ENCODE data around the gene PRRX2. TPM values are rescaled to one million over a fixed set of nuclear protein-coding genes. Genes with fewer than 3 reads are reported as not detected.
"Not testable (repeated sequence)": the region's sequence is repeated elsewhere in the genome, so short reads cannot be mapped to it uniquely, and the experiment has no call there.

The PRRX2 gene
- polyA plus RNA-seq, 4 donors: 1.2 to 1.8 TPM; not detected in 2

DNA sequence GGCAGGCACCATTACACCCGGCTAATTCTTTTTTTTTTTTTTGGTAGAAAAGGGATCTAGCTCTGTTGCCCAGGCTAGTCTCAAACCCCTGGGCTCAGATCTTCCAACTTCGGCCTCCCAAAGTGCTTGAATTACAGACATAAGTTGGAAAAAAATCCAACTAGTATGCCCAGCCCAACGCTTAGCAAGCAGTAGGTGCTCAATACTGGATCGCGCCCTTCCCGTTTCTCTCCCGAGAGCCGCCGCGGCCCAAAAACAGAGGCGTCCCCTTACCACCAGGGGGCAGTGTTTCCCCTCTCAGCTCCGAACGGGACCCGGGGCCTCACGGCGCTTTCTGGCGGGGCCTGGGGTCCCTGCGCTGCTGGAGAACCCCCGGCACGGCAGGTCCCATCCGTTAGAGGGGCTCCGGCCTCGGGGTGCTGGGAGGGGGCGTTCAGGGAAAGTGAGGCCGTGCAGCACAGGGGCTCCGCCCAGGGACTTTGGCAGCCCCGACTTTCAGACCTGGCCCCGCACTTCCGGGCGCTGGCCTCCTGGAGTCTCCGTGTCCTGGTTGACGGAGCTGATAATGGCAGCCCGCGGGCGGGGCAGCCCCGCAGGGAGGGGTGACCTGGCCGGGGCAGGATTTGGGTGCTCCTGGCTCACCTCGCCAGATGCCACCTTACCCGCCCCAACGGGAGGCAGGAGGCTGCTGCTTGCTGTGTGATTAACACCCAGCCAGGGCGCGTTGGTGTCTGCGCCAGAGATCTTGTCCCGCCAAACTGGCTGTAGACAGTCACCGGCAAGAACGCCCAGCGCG lies 72.2 kb downstream of the PRRX2 start:
- DNase-seq (peak; percentile 85 to 92), FAIRE-seq (no peak)
- peaks cover 0 to 18% (median 0%) of the 10 kb centered on the region in 3 donors for H3K4me1 ChIP-seq (ENCODE audit: control insufficient read depth in 3 of 3, insufficient read depth in 2 of 3, low read depth in 1 of 3, low read length in 2 of 3)
- peaks cover 0 to 8% (median 0%) of the 10 kb centered on the region in 3 donors for H3K27me3 ChIP-seq (ENCODE audit: control insufficient read depth in 3 of 3, insufficient read depth in 3 of 3, low read length in 3 of 3)
- H3K27ac ChIP-seq (ENCODE audit: low read depth in 1 of 3, low read length in 2 of 3): peak overlapping the region in 2 of 3 donors; percentile 19 to 74
- H3K4me3 ChIP-seq (ENCODE audit: low read depth in 1 of 3, low read length in 3 of 3): peak overlapping the region; percentile 36 to 57 (median 47)
- WGBS, 3 donors: 4 to 6% (median 5%) methylated on average over 43 to 48 of the region's 48 CpGs
- no peaks in the 10 kb centered on the region for H3K9me3 ChIP-seq (ENCODE audit: control insufficient read depth in 2 of 2, insufficient read depth in 1 of 2, low read depth in 1 of 2, low read length in 1 of 2)
- peaks cover 0 to 2% (median 0%) of the 10 kb centered on the region in 3 donors for H3K36me3 ChIP-seq (ENCODE audit: control insufficient read depth in 3 of 3, insufficient read depth in 2 of 3, low read depth in 1 of 3, low read length in 3 of 3)

DNA sequence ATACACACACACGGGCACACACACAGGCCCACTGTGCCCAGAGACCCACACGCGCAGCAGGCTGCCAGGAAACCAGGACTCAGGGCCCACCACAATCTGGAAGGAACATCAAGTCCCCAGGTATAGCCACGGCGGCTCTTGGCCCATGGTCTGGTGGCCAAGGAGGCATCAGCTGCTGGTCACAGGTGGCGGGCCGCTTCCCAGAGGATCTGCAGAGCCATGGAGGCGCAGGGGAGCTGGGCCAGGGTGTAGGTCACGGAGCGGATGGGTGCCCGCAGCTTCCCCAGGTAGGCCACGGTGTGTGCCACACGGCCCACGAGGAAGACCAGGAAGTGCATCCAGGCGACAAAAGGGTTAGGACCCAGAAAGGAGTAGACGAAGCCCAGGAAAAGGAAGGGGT lies 74.0 kb downstream of the PRRX2 start:
- FAIRE-seq (no peak), DNase-seq (no peak)
- WGBS, 3 donors: 92 to 93% (median 93%) methylated on average over 16 of the region's 16 CpGs
- Histone ChIP-seq H3K27ac (ENCODE audit: low read depth in 1 of 3, low read length in 2 of 3) (no peak overlapping the region), H3K9me3 (ENCODE audit: control insufficient read depth in 2 of 2, insufficient read depth in 1 of 2, low read depth in 1 of 2, low read length in 1 of 2) (no peaks in the 10 kb centered on the region), H3K27me3 (ENCODE audit: control insufficient read depth in 3 of 3, insufficient read depth in 3 of 3, low read length in 3 of 3) (peaks cover 0 to 7% (median 0%) of the 10 kb centered on the region in 3 donors), H3K36me3 (ENCODE audit: control insufficient read depth in 3 of 3, insufficient read depth in 2 of 3, low read depth in 1 of 3, low read length in 3 of 3) (peaks cover 0 to 2% (median 0%) of the 10 kb centered on the region in 3 donors), H3K4me3 (ENCODE audit: low read depth in 1 of 3, low read length in 3 of 3) (no peak overlapping the region), H3K4me1 (ENCODE audit: control insufficient read depth in 3 of 3, insufficient read depth in 2 of 3, low read depth in 1 of 3, low read length in 2 of 3) (peaks cover 0 to 7% (median 0%) of the 10 kb centered on the region in 3 donors)

DNA sequence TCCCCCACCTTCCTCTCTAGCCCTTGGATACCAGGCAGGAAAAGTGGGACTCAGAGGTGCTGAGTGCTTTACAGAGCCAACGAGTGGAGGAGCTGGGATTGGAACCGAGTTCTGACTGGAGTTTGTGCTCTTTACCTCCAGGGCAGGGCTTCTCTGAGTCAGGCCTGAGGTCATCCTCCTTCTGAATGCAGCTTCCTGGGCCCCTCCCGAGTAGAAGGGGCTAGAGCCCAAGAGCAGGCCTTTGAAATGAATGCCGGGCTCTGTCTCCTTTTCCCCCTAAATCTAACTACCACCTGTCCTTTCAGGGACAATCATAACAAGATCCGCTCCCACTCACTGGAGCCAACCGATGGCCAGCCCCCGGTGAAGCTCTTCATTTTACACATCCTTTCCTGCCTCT lies 74.7 kb downstream of the PRRX2 start:
- no peak for FAIRE-seq
- WGBS, 3 donors: 76 to 82% (median 76%) methylated on average over 7 of the region's 7 CpGs
- Histone ChIP-seq H3K27me3 (ENCODE audit: control insufficient read depth in 3 of 3, insufficient read depth in 3 of 3, low read length in 3 of 3) (peaks cover 0 to 7% (median 0%) of the 10 kb centered on the region in 3 donors), H3K27ac (ENCODE audit: low read depth in 1 of 3, low read length in 2 of 3) (no peak overlapping the region), H3K9me3 (ENCODE audit: control insufficient read depth in 2 of 2, insufficient read depth in 1 of 2, low read depth in 1 of 2, low read length in 1 of 2) (no peaks in the 10 kb centered on the region), H3K4me1 (ENCODE audit: control insufficient read depth in 3 of 3, insufficient read depth in 2 of 3, low read depth in 1 of 3, low read length in 2 of 3) (peaks cover 0 to 6% (median 0%) of the 10 kb centered on the region in 3 donors), H3K4me3 (ENCODE audit: low read depth in 1 of 3, low read length in 3 of 3) (no peak overlapping the region), H3K36me3 (ENCODE audit: control insufficient read depth in 3 of 3, insufficient read depth in 2 of 3, low read depth in 1 of 3, low read length in 3 of 3) (peaks cover 0 to 2% (median 0%) of the 10 kb centered on the region in 3 donors)
- no peak for DNase-seq

DNA sequence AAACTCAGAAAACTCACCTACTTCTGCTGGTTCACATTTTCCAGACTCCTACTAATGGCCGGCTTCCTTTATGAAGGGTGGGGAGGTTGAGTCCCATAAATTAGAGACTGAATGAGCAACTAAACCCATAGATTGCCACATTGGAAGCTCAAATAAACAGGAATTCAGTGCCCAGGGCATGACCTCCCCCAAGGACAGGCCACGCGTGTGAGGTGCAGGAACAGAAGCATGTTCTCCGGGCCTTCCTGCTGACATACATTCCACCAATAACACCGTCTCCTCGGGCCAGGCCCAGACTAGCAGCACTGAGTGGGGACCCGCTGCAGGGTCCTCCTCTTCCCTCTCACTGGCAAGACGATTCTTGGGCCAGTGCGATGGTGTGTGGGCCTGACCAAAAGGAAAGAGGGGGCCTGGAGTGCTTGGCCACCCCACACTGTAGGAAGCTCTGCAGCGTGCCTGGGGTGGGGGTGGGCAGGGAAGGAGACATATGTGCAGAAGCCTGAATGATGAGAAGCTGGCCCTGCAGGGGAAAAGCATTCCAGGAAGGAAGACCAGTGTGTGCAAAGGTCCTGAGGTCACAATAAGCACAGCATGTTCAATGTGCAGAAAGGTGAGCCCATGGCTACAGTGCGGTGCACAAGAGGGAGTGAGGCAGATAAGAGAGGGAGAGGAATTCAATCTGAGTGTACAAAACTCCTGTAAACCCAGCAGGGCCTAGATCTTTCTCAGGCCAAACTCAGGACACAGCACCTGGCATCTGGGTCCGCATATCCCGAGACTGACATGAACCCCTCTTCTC lies 75.4 kb downstream of the PRRX2 start:
- FAIRE-seq: no peak
- H3K4me1 ChIP-seq (ENCODE audit: control insufficient read depth in 3 of 3, insufficient read depth in 2 of 3, low read depth in 1 of 3, low read length in 2 of 3): peaks cover 0 to 6% (median 0%) of the 10 kb centered on the region in 3 donors
- H3K27me3 ChIP-seq (ENCODE audit: control insufficient read depth in 3 of 3, insufficient read depth in 3 of 3, low read length in 3 of 3): peaks cover 0 to 7% (median 0%) of the 10 kb centered on the region in 3 donors
- H3K27ac ChIP-seq (ENCODE audit: low read depth in 1 of 3, low read length in 2 of 3): no peak overlapping the region
- H3K36me3 ChIP-seq (ENCODE audit: control insufficient read depth in 3 of 3, insufficient read depth in 2 of 3, low read depth in 1 of 3, low read length in 3 of 3): peaks cover 0 to 2% (median 0%) of the 10 kb centered on the region in 3 donors
- no peaks in the 10 kb centered on the region for H3K9me3 ChIP-seq (ENCODE audit: control insufficient read depth in 2 of 2, insufficient read depth in 1 of 2, low read depth in 1 of 2, low read length in 1 of 2)
- DNase-seq: no peak
- H3K4me3 ChIP-seq (ENCODE audit: low read depth in 1 of 3, low read length in 3 of 3): no peak overlapping the region
- 91 to 93% (median 93%) methylated on average over 12 to 13 of the region's 13 CpGs for WGBS, 3 donors

DNA sequence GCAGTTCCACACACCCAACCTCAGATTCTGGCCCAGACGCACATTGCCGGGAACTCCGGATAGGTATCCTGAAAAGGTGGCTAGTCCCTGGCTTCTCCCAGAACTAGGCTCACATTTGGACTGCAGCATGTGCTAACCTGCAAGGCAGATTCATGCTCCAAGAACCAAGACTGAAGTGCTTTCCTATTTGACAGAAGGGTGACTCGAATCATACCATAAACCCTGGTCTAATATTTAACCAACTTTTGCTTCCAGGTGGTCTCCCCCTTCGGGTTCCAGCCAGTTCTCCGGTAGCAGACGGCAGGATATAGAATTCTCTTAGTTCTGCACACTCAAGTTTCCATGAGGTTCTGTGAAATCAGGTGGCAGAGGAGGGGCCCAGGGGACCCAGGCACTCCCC lies 79.8 kb downstream of the PRRX2 start:
- Histone ChIP-seq H3K4me1 (ENCODE audit: control insufficient read depth in 3 of 3, insufficient read depth in 2 of 3, low read depth in 1 of 3, low read length in 2 of 3) (peaks cover 0 to 2% (median 0%) of the 10 kb centered on the region in 3 donors), H3K36me3 (ENCODE audit: control insufficient read depth in 3 of 3, insufficient read depth in 2 of 3, low read depth in 1 of 3, low read length in 3 of 3) (no peaks in the 10 kb centered on the region), H3K27me3 (ENCODE audit: control insufficient read depth in 3 of 3, insufficient read depth in 3 of 3, low read length in 3 of 3) (no peaks in the 10 kb centered on the region), H3K9me3 (ENCODE audit: control insufficient read depth in 2 of 2, insufficient read depth in 1 of 2, low read depth in 1 of 2, low read length in 1 of 2) (no peaks in the 10 kb centered on the region), H3K27ac (ENCODE audit: low read depth in 1 of 3, low read length in 2 of 3) (no peak overlapping the region), H3K4me3 (ENCODE audit: low read depth in 1 of 3, low read length in 3 of 3) (no peak overlapping the region)
- peak in 1 of 2 donors; percentile 22 for DNase-seq
- FAIRE-seq: no peak
- 65 to 79% (median 70%) methylated on average over 7 of the region's 7 CpGs for WGBS, 3 donors

DNA sequence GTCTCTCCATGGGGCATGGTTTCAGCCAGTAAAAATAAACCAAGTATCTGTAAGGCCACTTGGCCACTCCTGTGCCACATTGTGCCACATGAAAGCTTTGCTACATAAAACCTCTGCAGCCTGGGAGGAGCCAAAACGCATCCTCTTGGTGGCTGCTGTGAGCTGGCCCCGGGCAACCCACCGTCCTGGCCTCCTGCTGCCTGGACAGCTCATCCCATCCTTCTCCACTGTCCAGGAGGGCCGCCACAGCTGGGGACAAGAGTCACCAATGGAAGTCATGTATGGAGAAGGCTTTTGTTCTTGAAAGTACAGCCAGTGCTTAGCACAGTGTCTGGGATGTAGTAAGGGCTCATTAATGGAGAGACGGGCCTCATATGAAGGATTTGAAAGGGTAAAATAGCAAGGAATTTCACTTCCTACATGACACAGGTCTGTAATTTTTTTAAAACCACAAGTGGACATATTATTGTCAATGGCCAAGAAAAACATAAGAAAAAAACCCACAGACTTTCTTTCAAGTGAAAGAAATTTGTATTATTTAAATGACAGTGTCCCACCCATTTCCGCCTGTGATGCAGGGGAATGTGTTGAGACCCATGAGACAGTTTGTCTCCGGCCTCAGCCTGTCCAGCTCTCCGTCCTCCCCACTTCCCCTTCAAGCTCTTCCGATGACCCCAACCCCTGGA lies 80.8 kb downstream of the PRRX2 start:
- 74 to 78% (median 75%) methylated on average over 9 of the region's 9 CpGs for WGBS, 3 donors
- FAIRE-seq (no peak), DNase-seq (no peak)
- Histone ChIP-seq H3K4me3 (ENCODE audit: low read depth in 1 of 3, low read length in 3 of 3) (no peak overlapping the region), H3K36me3 (ENCODE audit: control insufficient read depth in 3 of 3, insufficient read depth in 2 of 3, low read depth in 1 of 3, low read length in 3 of 3) (no peaks in the 10 kb centered on the region), H3K4me1 (ENCODE audit: control insufficient read depth in 3 of 3, insufficient read depth in 2 of 3, low read depth in 1 of 3, low read length in 2 of 3) (peaks cover 0 to 3% (median 0%) of the 10 kb centered on the region in 3 donors), H3K27ac (ENCODE audit: low read depth in 1 of 3, low read length in 2 of 3) (no peak overlapping the region), H3K27me3 (ENCODE audit: control insufficient read depth in 3 of 3, insufficient read depth in 3 of 3, low read length in 3 of 3) (peaks cover 0 to 4% (median 0%) of the 10 kb centered on the region in 3 donors), H3K9me3 (ENCODE audit: control insufficient read depth in 2 of 2, insufficient read depth in 1 of 2, low read depth in 1 of 2, low read length in 1 of 2) (no peaks in the 10 kb centered on the region)

DNA sequence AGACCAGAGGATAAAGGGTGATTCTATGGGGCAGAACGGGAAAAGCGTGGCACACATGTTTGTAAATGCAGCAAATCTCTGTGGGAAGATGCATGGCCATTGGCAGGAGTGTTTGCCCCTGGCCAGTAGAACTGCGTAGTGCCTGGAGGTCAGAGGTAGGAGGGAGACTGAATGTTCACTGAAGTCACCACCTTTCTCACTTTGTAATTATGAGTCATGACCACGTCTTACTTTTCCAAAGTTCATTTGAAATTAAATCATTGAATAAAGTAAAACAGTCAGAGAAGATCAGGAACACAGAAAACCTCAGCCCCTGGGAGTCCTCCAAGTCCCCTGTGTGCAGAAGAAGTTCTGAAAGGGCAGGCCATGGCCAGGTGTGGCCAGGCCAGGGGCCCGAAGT lies 82.8 kb downstream of the PRRX2 start:
- FAIRE-seq (no peak), DNase-seq (no peak)
- H3K36me3 ChIP-seq (ENCODE audit: control insufficient read depth in 3 of 3, insufficient read depth in 2 of 3, low read depth in 1 of 3, low read length in 3 of 3): no peaks in the 10 kb centered on the region
- H3K9me3 ChIP-seq (ENCODE audit: control insufficient read depth in 2 of 2, insufficient read depth in 1 of 2, low read depth in 1 of 2, low read length in 1 of 2): no peaks in the 10 kb centered on the region
- H3K4me3 ChIP-seq (ENCODE audit: low read depth in 1 of 3, low read length in 3 of 3): no peak overlapping the region
- 70 to 82% (median 73%) methylated on average over 5 of the region's 5 CpGs for WGBS, 3 donors
- no peak overlapping the region for H3K27ac ChIP-seq (ENCODE audit: low read depth in 1 of 3, low read length in 2 of 3)
- H3K27me3 ChIP-seq (ENCODE audit: control insufficient read depth in 3 of 3, insufficient read depth in 3 of 3, low read length in 3 of 3): peaks cover 0 to 13% (median 0%) of the 10 kb centered on the region in 3 donors
- H3K4me1 ChIP-seq (ENCODE audit: control insufficient read depth in 3 of 3, insufficient read depth in 2 of 3, low read depth in 1 of 3, low read length in 2 of 3): peaks cover 0 to 9% (median 0%) of the 10 kb centered on the region in 3 donors

DNA sequence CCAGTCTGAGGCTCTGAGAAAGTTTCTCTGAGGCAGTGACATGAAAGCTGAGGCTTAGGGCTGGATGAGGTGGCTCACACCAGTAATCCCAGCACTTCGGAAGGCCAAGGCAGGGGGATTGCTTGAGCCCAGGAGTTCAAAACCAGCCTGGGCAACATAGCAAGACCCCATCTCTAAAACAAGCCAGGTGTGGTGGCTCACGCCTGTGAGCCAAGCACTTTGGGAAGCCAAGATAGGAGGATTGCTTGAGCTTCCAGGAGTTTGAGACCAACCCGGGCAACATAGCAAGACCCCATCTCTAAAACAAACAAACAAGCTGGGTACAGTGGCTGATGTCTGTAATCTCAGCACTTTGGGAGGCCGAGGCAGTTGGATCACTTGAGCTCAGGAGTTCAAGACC lies 83.6 kb downstream of the PRRX2 start:
- H3K36me3 ChIP-seq (ENCODE audit: control insufficient read depth in 3 of 3, insufficient read depth in 2 of 3, low read depth in 1 of 3, low read length in 3 of 3); H3K4me3 ChIP-seq (ENCODE audit: low read depth in 1 of 3, low read length in 3 of 3); H3K9me3 ChIP-seq (ENCODE audit: control insufficient read depth in 2 of 2, insufficient read depth in 1 of 2, low read depth in 1 of 2, low read length in 1 of 2); FAIRE-seq; H3K27ac ChIP-seq (ENCODE audit: low read depth in 1 of 3, low read length in 2 of 3); DNase-seq: not testable (repeated sequence)
- H3K4me1 ChIP-seq (ENCODE audit: control insufficient read depth in 3 of 3, insufficient read depth in 2 of 3, low read depth in 1 of 3, low read length in 2 of 3): peaks cover 0 to 11% (median 0%) of the 10 kb centered on the region in 3 donors
- peaks cover 0 to 14% (median 0%) of the 10 kb centered on the region in 3 donors for H3K27me3 ChIP-seq (ENCODE audit: control insufficient read depth in 3 of 3, insufficient read depth in 3 of 3, low read length in 3 of 3)
- 78 to 93% (median 90%) methylated on average over 4 of the region's 4 CpGs for WGBS, 3 donors
